CMK (cell line): ENCODE measurements around the gene CXCR5.

Experiments used
- DNase-seq: peaks from one replicate; pipeline ENCODE4 v3.0.0-alpha.2; 2010; ENCODE audit warnings: low read depth

The CXCR5 gene

DNA sequence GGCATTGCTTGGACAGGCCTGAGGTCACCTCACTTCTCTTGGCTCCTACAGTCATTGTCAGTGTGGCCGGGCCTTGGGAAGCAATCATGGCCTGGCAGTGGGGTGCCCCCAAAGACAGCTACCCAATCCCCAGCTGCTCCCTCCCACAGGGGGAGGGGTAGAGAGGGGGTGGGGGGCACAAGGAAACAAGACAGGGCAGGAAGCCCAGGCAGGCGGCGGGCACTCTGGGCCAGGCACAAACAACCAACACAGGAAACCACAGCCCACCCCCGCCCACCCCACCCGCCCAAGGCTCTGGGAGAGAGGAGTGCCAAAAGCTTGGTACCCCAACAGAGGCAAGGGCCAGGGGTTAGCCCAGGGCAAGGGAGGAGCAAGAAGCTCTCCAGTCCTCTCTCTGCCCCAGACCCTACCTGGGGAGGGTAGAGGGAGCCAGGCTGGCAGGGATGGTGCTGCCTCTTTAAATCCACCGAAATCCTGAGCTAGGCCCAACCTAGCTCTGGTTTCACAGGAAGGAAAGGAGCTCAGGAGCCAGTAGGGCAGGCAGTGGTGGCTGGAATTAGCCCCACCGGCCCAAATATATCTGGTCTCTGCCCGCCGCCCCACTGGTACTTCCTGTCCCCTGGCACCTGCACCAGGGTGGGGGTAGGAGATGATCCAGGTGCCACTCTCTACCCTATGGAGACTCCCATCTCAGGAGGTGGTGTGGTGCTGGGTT lies 29.9 kb downstream of the CXCR5 start:
- no peak for DNase-seq

DNA sequence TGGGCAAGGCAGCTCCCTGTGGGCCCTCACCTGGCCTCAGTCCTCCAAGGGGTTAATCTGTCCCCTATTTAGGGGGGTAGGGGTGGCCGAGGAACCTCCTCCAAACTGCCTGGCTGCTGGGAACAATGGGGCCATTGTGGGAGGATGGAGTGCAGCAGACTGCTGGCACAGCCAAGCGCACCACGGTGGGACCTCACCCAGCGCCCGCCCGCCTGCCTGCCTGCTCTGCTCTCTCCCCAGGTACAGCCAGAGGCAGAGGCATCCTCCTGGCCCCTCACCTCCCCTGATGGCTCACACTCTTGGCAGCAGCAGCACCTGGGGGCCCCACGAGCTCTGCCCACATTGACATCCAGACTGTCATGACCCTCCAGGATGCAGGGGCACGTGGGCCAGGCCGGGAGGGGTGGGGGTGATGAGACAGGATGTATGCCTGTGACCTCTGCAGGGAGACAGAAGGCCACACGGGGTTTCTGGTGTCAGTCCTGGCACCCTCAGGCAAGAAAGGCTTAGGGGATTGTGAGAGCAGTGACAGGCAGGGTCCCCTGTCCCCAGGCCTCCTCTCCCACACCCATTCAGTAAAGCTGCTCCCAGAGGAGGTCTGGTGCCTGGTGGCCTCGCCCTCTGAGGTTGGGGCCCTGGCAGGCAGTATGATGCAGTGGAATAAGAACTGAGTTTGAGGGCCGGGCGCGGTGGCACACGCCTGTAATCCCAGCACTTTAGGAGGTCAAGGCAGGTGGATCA lies 30.7 kb downstream of the CXCR5 start:
- no peak for DNase-seq

DNA sequence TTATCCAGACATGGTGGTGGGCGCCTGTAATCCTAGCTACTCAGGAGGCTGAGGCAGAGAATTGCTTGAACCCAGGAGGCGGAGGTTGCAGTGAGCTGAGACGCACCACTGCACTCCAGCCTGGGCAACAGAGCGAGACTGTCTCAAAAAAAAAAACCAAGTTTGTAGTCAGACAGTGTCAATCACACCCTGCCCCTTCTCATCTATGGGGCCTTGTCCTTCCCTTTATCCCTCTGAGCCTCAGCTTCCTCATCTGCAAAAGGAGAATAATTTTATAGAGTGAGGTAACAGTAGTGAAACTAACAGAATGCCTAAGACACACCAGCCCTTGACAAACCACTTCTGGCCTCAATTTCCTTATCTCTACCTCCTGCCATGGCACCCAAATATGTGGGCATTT lies 31.3 kb downstream of the CXCR5 start:
- DNase-seq: no peak

DNA sequence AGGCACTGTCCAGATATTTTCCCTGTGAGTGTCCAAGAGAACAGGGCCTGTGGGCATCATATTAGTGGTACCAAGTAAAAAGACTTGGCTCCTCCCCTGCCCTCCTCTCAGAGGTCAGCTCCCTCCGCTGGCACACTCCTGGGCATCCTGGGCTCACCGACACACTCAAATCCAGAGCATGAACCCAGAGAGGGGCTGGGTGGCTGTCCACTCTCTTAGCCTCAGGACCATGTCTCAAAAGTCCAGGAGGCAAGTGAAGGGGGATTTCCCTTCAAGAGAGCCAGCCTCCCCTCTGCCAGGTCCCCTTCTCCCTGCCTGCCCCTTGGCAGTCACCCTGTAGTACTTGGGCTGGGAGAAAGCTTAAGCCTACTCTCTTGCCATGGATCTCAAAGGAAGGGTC lies 31.7 kb downstream of the CXCR5 start:
- DNase-seq: no peak

DNA sequence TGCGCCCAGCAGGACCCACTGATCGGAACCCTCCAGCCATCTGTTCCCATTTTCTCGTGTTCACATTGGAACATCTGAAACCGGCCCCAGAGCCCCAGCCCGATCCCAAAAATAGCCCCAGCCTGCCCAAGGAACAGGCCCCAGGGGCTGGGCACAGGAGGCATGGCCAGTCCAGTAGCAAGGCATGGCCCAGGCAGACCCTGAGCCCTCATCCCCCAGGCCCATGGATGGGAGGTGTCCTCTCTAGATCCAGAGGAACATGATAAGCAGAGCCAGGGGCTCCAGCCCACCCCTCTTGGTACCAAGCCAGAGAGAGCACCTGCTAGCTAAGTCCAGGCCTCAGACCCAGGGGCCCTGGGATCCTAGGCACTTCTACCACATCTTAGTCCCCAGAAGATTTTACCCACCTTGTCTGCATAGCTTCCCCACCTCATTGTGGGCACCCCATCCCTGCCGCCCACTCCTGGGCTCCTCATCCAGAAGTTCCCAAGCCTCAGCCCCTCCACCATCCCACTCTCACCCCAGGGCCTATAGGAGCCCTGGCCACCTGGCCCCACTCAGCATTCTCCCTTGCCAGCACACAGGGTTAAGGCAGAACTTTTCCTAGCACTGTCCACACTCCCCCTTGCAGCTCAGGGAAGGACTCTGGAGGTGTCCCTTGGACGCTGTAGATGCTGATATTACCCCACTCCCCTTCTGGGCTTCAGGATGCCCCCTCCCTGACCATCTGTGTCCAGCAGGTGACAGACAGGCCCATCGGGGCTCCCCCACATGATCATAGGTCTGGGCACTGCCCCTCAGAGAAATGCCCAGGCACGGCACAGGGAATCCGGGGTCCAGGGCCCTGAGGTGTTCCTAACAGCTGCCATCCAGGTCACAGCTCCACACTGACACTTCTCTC lies 32.5 kb downstream of the CXCR5 start:
- DNase-seq: no peak

DNA sequence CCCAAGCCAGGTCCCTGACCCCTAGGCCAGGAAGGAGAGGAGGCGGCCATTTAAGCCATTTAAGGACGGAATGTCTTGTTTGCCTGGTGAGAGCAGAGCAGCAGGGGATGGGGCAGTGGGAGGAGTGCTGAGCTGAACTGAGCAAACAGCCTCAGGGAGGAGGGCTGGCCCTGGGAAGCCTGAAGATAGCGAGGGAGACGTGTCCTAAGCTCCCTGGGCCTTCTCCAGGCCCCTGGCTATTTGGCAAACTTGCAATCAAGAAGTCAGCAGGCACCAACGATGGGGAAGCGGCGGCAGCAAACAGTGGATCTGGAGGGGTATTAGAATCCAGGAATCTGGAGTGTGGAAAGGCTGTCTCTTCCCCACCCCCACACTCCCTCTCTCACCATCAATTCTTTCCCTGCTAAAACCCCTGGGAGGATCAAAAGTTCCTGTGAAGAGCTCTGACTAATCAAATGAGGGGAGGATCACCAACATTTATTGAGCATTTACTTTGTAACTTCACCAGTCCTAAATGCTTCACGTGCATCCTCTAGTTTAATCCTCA lies 33.2 kb downstream of the CXCR5 start:
- no peak for DNase-seq

DNA sequence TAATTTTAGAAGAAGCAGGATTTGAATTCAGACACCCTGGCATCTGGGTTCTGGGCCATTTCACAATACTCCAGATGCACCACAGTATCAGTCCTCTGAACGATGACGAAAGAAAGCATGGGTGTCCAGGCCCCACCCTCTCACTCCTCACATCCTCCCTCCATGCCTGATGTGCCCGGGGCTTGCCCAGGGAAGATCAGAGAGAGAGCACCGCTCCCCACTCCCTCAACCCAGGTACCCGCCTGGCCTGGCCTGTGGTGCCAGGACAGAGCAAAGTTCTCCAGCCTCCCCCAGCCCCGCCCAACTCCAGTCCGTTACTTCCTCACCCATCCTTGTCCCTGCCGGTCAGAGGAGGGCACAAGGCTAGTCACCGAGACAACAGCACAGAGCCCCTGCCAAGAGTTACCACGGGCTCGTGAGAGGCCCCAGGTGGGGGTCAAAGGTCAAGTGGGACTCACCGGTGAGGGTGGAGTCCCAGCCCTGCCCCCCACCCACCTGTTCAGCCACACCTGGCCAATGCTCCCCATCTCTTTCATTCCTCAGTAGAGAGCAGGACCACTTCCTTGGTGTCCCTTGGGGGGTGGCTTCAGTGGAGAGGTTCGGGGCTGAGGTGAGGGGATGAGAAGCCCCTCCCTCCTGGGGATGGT lies 33.9 kb downstream of the CXCR5 start:
- DNase-seq: no peak

DNA sequence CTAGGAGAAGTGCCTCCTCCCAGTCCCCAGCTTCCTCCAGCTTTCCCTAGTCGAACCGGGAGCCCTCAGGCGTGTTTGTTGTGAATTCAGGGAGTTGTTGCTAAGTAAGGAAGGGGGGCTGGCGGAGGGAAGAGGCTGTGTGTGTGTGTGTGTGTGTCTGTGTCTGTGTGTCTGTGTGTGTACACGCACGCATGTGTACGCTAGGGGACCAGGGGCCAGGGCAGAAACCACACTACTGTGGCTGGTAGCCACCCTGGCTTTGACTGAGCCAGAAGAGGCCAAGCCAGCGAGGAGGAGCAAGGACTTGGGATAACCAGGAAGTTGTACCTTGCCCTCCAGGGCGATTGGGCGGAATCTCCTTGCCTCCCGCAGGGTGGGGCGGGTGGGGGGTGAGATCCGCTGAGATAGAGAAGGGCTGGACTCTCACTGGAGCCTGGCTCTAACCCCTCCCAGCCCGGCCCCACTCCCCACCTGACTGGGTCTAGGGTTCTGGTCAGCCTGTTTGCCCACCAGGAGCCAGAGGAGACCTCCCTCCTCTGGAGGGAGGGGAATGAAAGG lies 34.5 kb downstream of the CXCR5 start:
- DNase-seq: no peak

DNA sequence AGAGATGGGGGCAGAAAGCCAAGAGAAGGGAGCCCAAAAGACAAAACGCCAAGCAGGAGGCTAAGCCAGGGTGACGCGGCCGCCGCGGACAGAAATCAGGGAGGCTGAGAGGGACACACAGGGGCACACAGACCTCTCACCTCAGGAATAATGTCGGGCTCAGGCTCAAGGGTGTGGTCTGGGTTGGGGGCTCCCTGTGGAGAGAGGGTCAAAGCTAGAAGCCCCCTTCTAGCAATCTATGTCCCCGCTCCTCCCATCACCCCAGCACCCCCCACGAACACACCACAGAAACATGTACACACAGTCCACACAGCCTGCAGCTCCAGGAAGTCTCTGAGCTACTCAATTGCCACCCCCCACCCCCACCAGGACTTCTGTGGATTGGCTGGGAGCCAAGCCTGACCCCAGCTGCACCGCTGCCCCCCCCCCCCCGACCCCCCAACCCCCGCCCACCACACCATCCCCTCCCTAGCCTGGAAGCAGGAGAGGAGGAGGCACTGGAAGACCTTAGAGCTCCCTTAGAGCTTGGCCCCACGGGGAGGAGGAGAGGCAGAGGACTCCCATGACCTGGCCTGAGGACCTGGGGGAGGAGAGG lies 35.1 kb downstream of the CXCR5 start:
- DNase-seq: no peak

DNA sequence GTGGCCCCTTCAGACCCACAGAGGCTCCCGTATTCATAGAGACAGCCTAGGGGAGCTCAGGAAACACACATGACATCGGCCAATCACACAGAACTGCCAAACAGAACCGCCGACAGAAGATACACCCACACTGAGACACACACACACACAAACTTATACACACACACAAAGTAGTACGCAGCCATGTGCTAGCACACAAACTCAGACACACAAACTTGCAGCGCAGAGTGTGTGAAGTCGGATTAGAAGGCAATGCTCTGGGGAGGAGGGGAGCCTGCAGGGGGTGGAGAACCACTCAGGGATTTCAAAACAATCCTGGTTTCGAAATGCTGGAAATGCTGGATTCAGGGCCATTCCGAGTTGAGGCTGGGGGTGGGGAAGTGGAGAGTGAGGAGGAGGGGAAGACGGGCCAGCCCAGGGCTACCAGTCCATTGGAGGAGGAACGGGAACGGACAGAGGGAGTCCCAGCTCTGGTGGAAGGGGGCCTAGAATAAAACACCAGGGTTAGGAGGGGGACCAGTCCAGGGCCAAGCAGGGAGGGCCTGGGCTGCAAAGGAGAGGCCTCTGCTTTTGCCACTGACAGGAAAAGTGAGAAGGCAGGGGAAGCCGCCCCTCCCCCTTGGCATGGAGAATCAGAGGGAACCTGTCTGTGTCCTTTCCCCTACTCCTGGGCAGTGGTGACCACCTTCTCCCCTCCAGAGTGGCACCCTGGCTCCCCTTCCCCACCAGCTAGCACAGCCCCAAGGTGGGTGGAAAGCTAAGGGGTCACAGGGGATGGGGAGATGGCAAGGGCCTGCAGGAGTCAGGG lies 37.6 kb downstream of the CXCR5 start:
- DNase-seq: no peak

DNA sequence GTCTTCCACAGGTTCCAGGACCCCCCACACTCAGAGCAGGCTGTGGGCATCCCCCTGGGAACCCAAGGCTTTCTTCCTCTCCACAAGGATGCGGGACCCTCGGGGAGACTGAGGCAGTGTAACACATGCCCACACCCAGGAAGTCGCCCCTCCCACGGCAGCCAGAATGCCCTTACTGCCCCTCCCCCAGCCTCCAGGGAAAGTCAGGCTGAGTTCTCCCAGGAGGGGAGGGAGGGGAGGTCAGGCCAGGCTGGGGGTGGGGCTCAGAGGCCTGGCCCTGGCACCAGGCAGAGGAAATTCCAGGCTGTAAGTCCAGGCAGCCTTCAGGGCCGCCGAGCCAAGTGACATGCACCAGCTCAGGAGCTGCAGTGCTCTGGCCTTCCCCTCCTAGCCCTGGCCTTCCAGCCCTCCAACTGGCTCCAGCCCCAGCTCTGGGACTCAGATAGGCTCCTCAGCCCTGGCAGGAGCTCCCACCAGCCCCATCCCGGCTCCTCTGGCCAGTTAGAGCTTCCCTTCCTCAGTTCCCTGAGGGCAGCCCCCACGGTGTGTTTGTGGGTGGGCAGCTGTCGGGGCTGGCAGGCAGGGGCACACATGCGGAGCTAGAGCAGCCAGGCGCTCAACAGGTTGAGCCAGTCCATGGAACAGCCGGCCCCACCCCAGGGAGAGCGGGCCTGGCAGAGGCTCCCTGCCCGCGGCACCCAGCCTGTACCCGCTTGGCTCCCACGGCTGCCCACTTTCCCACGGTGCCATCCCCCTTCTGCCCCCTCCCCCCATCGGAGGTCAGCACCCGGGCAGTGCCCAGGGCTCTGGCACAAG lies 38.4 kb downstream of the CXCR5 start:
- no peak for DNase-seq

DNA sequence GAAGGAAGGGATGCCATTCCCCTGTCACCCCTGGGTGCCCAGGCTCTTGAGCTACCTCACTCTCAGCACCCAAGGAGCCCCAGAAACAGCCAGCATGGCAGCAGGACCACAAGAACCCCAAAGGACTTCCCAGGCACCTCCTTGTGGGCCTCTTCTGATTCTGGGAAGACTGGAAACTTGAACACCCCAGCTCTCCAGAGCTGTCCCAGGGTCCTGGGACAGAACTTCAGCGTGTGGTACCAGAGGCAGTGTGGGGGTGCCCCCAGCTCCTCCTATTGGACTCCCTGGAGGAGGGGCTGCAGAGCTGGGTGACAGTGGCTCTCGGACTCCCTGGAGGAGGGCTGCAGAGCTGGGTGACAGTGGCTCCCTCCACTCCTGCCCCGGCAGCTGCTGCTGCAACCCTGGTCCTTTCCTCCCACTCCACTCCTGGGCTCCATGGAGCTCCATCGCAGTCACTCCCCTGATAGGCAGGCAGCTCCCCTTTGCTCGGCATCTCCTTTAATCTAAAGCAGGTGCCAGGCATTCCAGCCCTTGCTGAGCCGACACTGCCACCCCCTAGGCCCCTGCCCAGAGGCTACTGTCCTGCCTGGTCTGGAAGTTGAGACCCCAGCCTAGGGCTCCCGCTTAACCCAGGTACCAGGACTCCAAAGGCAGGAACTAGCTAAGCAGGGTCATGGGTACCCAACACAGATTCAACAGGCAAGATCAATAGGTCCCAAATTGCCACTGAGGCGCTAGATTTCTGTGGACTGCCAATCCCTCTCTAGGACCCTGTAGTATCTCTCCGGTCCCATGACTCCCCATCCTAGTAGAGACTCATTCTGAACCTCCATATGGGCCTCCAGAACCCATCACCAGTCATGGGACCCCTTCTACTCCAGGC lies 39.3 kb downstream of the CXCR5 start:
- no peak for DNase-seq

DNA sequence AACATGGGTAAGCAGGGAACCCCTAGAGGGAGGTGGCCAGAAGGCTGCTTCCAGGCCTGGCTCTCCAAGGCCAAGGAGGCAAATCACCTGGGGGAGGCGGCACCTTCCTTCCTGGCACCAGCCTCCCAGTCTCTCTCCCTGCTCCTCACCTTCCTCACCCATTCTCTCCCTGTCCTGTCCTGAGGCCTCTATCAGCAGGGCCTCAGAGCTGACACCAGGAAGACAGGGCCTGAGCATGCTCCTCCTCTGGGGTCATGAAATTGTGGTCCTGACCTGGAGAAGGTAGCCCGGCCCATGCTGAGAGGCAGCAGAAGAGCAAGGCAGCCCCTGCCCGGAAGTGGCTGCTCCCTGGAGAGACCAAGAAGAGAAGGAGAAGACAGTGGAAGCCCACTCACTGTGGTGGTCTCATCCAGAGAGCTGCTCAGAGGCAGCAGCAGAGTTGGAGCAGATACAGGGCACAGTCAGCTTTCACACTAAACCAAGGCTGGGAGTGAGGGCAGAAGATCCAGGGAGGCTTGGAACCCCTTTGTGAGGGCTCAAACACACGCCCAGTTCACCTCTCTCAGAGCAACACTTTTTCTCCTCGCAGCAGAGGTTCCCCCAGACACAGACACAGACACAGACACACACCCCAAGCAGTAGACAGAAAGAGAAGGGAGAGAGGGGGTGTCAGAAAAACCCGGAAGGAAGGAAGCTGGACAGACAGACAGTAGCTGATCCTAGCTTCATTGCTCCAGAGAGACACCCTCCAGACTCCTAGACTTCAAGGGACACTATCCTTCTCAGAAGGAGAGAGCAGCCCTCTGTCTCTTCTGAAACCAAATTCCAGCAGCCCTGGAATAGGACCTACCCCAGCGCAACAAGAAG lies 40.3 kb downstream of the CXCR5 start:
- DNase-seq: no peak

DNA sequence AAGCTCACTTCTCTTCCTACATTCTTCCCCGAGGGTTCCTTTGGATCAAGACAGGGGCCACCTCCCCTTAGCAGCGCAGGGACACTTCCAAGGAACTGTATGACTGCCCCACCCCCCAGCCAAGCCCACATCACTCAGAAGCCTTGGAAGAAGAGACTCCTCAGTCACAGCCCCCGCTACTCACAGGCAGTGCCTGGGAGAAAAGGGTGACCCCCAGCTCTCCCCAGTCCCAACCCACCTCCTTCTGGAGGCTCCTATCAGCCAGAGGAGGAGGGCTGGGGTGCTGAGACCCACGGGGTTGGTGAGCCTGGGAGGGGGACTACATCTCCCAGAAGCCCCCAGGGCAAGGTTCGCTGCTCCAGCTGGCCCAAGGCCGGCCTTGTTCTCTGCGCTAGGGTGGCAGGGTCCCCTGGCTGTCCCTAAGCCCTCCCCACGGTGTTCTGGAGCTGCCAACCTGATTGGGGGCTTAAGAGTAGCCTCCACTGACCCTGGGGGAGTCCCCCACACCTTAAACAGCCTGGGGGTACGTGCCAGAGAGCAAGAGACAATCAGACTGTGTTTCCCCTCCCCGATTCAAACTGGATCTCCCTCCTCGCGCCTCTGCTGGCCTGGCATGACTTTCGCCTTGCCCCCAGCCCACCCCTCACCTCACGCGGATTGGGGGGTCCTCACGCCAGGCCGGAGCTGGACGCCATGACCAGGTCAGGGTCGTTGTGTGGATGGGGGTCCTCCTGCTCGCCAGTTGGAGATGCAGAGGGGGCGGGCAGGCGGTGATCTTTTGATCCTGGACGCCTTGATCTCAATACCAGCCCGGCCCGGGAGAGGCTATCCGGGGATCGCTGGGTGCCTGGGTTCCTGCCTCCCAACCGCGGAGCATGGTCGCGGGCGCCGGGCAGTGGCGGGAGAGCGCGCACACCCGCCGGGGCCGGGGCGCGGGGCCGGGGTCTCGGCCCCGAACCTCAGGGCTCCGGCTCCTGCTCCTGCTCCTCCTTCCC lies 41.2 kb downstream of the CXCR5 start:
- no peak for DNase-seq

DNA sequence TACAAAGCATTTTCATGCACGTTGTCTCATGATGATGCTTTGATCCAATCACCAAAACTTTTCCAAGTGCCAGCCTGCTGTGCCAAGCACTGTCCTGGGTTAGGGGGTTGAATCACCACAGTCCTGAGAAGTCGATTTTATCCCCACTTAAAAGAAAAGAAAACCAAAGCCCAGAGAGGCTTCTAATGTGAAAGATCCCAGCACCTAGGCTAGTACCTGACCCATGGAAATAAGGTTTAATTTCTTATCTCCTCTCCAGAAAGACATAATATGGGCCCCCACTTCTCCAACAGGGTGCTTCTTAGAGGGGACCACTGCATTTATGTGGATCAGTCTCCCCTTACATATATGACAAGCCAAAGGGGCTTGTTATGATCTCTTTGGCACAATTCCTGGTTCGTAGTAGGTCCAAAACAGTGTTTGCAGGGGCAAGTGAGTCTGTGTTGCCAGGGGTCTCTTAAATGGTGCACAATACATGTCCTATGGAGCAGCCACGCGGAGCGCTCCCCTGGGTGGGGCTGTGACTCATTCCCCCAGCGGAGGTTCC lies 43.9 kb downstream of the CXCR5 start:
- DNase-seq: no peak
